Stimulated activated CD4-positive, alpha-beta T cell treated with anti-CD3 and anti-CD28 coated beads, TNF-alpha, amount 100 ng/mL, for 1 hour (primary cell): ENCODE measurements around the gene SLC9A9.
"Not testable (repeated sequence)": the region's sequence is repeated elsewhere in the genome, so short reads cannot be mapped to it uniquely, and the experiment has no call there.

Source experiments
- DNase-seq, 3 donors: peaks; one replicate each; pipeline ENCODE4 v3.0.0-alpha.2; 2020; ENCODE audit warnings: low read depth in 3 of 3, low spot score in 1 of 3

Gene SLC9A9

DNA sequence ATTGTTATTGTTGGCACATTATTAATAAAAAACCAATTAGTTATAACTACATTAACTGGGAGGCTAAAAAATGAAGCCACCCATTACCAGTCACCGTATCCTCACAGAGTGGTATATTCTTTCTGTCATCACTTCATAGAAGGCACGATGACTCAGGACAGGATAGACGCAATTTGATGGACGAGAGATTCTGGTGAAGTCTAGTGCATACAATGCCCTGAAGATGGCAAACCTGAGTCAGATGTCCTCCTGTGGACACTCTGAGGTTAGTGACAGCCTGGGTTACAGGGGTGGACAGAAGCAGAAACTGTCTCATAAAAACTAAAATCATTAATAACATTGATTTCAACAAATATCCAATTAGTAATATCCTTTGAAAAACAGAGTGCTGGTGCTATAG, 150.3 kb downstream of the SLC9A9 start:
- DNase-seq = no peak

GRCh38 chr3:143695333-143695732, 152.9 kb downstream of the SLC9A9 start:
- DNase-seq = not testable (repeated sequence)

- no peak for DNase-seq
Measured at GRCh38 chr3:143693506-143693905, 154.8 kb downstream of the SLC9A9 start.

DNA sequence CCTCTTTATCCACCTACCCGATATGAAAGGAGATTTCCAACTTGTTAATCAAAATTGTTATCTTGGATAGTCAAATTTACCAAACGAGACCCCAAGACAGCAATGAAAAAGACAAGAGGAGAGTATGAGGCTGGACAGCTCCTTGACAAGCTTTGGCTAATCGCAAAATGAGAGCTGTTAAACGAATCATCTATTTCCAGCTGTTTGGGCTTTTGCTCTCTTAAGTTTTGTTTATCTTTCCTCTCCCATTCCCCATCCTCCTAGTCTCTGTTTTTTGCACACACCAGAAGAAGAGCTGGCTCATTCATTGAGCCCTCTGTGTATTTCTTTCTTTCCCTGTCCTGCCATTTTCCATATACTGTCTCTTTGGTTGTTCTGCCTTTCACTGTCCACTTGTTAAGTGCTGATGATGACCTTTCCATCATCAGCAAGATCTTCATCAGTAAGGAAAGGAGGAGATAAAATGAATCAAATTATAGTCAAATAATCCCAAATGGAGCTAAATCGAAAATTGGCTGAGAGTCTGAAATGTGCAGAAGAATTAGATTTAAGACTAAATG, 161.6 kb downstream of the SLC9A9 start:
- DNase-seq = no peak

DNA sequence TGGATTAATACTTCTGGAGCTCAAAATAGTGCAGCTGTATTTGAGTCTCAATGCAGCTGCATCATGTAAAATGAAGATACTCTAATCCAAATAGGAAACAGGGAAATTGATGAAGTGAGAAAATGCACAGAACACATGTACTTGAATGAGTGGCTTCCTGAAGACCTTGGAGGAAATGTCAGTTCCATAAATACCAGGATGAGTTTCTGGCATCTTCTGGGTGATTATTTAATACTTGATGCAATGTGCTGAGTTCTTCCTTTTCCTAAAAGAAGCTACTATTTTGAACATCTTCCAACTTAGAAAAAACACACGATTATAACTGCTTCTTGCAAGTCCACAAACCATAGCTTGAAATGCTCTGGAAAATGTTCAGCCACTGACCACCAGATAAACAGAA, 162.8 kb downstream of the SLC9A9 start:
- no peak for DNase-seq

- no peak for DNase-seq
Measured at GRCh38 chr3:143677430-143677829, 170.8 kb downstream of the SLC9A9 start.

GRCh38 chr3:143676747-143677146, 171.5 kb downstream of the SLC9A9 start:
- no peak for DNase-seq

GRCh38 chr3:143676021-143676420, 172.2 kb downstream of the SLC9A9 start:
- DNase-seq = no peak

GRCh38 chr3:143674100-143674968, 173.9 kb downstream of the SLC9A9 start:
- peak; percentile 40 to 42 (median 40) for DNase-seq

DNA sequence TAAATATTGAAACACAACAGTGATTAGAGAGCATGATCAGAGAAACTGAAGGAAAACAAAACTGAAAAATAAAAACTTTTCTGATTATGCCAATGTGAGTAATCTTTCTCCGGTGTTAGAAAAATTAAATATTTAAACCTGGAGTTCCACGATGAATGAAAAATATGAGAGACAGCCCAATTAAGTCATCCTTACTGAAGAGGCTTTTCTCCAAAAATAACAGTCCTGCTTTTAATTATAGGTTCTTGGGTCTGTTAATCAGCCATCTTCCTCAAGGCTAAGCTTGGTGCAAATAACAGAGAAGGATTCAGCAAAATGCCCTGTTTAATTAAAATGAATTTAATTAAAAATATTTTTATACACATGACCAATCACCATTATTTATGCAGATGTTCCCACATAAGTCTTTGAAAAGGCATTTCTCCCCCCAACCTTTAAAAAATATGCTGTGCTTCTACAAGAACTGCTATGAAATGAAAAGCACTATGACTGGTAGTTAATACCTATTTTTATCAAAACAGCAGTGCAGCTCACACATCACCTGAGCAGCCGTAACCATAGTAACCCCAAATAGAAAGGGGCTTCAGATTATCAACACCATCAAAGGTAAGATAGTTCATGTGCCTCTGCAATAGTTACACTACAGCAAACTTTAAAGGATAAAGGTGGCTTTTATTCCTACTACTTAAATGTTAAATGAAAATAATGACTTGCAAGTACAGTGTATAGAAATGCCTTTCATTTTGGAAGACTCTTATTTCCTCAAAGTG, 175.7 kb downstream of the SLC9A9 start:
- no peak for DNase-seq

DNA sequence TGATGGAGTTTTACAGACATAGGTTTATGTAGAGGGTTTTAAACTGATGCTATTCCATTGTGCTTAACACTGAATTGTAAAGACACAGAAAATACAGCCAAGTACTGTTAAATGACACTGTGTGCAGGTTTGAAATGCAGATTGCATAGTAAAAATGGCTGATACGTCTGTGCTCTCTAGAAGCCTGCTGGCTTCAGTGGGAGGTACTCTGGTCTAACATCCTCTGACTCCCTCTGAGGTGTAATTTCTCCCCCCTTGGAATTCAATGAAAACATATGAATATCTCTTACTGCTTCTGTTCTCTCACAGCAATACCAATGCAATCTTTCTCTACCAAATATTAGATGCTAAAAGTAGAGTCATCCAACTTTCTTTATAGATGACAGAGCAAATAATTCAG, 176.6 kb downstream of the SLC9A9 start:
- DNase-seq = no peak

- DNase-seq = no peak
Measured at GRCh38 chr3:143668924-143669790, 179.1 kb downstream of the SLC9A9 start.

DNA sequence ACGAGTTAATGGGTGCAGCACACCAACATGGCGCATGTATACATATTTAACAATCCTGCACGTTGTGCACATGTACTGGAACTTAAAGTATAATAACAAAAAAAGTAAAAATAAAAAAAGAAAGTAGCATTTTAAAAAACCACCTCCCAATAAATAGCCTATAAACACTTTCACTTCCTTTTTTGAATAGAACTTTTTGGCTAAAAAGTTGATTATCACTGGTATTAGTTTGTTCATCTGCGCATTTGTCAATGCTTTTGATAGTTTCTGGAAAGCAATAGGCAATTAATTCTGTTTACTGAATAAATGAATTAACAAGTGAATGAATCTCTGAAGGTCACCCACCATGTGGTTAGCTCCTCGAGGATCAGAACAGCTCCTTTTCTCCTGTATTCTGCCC, 179.9 kb downstream of the SLC9A9 start:
- no peak for DNase-seq

DNA sequence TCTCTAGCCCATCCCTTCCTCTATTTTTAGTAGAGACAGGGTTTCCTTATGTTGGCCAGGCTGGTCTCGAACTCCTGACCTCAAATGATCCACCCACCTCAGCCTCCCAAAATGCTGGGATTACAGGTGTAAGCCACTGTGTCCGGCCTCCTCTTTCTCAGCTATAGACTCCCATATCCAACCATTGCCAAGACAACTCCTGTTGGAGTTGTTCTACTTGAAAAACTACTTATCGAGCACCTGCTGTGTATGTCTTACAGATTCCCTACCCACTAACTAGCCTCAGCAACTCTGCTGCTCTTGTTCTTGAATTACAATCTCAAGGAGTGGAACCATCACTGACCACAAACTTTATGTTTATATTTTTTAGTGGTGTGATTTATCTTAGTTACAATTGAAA, 186.6 kb downstream of the SLC9A9 start:
- no peak for DNase-seq

- DNase-seq = no peak
Measured at GRCh38 chr3:143658861-143659260, 189.4 kb downstream of the SLC9A9 start.

DNA sequence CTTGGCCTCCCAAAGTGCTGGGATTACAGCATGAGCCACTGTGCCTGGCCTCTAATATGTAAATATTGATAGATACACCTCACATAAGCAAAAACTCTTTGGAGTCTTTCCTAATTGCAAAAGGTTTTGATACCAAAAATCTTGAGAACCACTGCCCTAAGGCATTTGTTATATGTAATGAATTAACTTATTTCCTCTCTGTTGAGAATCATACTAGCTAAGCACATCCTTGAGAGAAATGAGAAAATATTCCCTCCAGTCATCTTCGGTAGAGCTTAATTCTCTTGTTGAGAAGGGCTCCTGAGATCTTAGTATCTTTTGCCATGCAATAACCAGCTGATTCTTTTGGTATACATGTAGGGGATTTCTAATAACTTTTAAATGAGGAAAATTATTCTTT, 190.2 kb downstream of the SLC9A9 start:
- no peak for DNase-seq

DNA sequence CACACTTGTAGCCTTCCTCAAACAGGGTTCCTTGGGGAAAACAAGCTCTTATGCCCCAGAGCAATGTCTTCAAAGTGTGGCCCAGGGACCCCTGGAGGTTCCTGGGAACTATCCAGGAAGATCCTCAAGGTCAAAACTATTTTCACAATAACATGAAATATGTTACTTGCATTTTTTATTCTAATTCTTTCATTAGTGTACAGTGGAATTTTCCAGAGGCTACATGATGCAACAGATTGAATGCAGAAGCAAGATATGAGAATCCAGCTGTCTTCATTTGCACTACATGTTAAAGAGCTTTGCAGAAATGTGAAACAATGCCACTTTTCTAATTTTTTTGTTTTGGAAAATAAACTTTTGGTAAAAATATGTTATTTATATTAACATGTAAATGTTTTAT, 190.9 kb downstream of the SLC9A9 start:
- no peak for DNase-seq

DNA sequence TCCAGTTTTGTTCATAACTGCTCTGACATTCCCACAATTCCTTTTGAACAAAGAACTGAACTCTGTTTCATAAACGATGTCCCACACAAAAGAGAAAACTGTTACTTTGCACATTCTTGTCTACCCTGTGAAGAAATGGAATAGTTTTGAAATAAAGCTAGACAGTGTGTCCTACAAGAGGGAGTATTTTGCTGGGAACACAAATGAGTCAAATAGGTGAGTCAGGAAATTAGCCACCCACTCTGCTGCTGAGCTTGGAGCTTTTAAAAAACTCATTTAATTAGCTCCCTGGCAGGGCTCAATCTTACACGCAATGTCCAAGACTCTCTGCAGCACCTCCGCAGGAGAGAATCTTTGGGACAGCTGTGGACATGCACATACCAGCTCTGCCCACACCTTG, 193.4 kb downstream of the SLC9A9 start:
- no peak for DNase-seq

DNA sequence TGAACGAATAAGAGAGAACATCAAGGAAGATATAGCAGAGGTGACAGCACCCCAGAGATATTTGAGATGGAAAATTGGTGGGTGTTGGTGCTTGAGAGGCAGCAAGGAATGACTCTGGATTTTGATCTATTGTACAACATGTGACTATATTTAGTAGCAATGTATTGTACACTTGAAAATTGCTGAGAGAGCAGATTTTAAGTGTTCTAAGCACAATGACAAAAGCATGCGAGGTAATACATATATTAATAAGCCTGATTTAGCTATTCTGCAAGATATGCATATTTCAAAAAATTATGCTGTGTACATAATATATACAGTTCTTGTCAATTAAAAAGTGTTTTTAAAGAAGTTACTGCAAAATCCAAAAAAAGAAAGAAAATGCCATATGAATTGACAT, 194.3 kb downstream of the SLC9A9 start:
- no peak for DNase-seq

DNA sequence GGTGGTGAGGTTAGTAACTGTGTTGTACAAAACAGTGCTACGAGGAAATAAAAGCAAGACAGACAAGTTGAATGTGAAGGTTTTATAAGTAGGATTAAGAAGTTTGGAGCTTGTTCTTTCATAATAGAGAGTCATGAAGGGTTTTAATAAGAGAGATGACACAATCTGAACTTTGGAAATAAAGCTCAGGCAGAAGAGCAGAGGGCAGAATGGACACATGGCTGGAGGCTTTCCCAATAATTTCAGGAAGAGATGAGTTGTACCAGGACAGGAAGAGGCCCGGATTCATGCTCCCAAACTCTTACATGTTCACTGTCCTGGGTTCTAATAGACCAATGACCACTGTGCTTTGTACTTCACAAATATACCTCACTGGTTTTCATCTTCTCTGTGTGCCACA, 194.8 kb downstream of the SLC9A9 start:
- DNase-seq = no peak

GRCh38 chr3:143652118-143652517, 196.2 kb downstream of the SLC9A9 start:
- no peak for DNase-seq
